Neural crest cell (in vitro differentiated cells): Measurements from ENCODE around the gene RANBP6. TPM values are rescaled to one million over a fixed set of nuclear protein-coding genes. Genes with fewer than 3 reads are reported as not detected.
A peak's percentile ranks its signal among the peaks of the same experiment; 100 is the strongest.

Source experiments
- DNase-seq: peaks from one replicate; pipeline ENCODE4 v3.0.0; 2021; ENCODE audit warnings: low read depth, mixed read lengths, low spot score
- H3K27ac Mint-ChIP-seq: one replicate; pipeline ENCODE4 v1.8.0; 2021; ENCODE audit warnings: mild to moderate bottlenecking, mixed read lengths; ENCODE audit not compliant: unreplicated experiment
- H3K27me3 Mint-ChIP-seq: 2 replicates; pipeline ENCODE4 v1.8.0; 2021; ENCODE audit warnings: low read depth, mild to moderate bottlenecking, mixed read lengths
- H3K36me3 Mint-ChIP-seq: 2 replicates; pipeline ENCODE4 v1.8.0; 2021; ENCODE audit warnings: low read depth, mild to moderate bottlenecking, mixed read lengths
- H3K4me1 Mint-ChIP-seq: 2 replicates; pipeline ENCODE4 v1.8.0; 2021; ENCODE audit warnings: mixed read lengths
- H3K4me3 Mint-ChIP-seq: one replicate; pipeline ENCODE4 v1.8.0; 2021; ENCODE audit warnings: mild to moderate bottlenecking, mixed read lengths
- H3K9me3 Mint-ChIP-seq: 2 replicates; pipeline ENCODE4 v1.8.0; 2021; ENCODE audit warnings: mixed read lengths
- CTCF ChIP-seq: fragments of 200-600 bp; sonication (generic); conservative IDR thresholded peaks from 2 replicates; pipeline ENCODE4 v1.5.0; 2021; ENCODE audit warnings: antibody characterized with exemption, mild to moderate bottlenecking
- microRNA-seq: library from miRNA; unstranded; fragments of <30 nt; microRNA quantifications from one replicate; pipeline ENCODE4, GENCODE V29; 2020
- total RNA-seq: library from RNA; stranded (reverse); gene quantifications from 2 replicates; pipeline ENCODE4 v1.2.1, GENCODE V29; 2021

Gene RANBP6
- total RNA-seq, 1 donor from 2014 or later, result 25.6 TPM

DNA sequence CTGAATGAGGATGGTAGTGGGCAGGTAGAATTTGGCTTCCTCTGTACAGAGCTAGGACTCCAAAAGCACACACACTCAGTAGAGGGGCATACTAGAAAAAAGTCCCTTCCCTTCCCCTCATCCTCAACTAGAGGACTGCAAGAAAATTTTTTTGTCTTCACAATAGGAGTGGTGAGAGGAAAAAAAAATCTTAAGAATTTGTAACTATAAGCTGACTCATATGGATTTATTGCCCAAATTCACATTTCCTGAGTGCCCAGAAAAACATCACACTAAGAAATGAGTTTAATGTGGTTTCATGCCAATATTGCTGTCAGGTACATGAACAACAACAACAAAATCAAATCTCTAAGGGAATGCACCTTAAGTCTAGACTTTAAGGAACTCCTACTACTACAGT is 43.7 kb downstream of the RANBP6 start:
- Mint-ChIP-seq H3K4me1 (no peaks in the 10 kb centered on the region), H3K27ac (no peak overlapping the region), H3K4me3 (no peak overlapping the region), H3K36me3 (peaks cover 26% of the 10 kb centered on the region), H3K9me3 (peaks cover 4% of the 10 kb centered on the region), H3K27me3 (no peaks in the 10 kb centered on the region)
- DNase-seq, result no peak
- TF ChIP-seq CTCF, result no peak

Small RNA genes within 50 kb of the gene (microRNA-seq; reads per million reads assigned to microRNA genes)
- 7.1 reads per million, percentile 8 among the genes with 10 or more reads in this experiment for gene MIR4665

Other genes with a start within 250 kb of the RANBP6 start
- 5.9 and 6.7 TPM in 2 replicates for gene ERMP1, start 182.5 kb downstream of the RANBP6 start, total RNA-seq
- not detected in 2 replicates for gene MLANA, start 124.7 kb downstream of the RANBP6 start, total RNA-seq
- gene IL33, start 200.2 kb upstream of the RANBP6 start, total RNA-seq, result not detected in 2 replicates